Endodermal cell (in vitro differentiated cells): ENCODE results near the gene RPS6KB1. TPM values are rescaled to one million over a fixed set of nuclear protein-coding genes. Genes with fewer than 3 reads are reported as not detected.

Experiments used
- DNase-seq: peaks from one replicate; pipeline ENCODE4 v3.0.0-alpha.2; 2017
- H3K27ac ChIP-seq: 2 replicates; pipeline ENCODE4 v1.5.1; 2013; ENCODE audit warnings: mild to moderate bottlenecking, low read depth, low read length, moderate library complexity
- H3K27me3 ChIP-seq: 2 replicates; pipeline ENCODE4 v1.6.1; 2013; ENCODE audit warnings: mild to moderate bottlenecking, low read length, moderate library complexity; ENCODE audit not compliant: insufficient read depth, control insufficient read depth, poor library complexity, severe bottlenecking
- H3K36me3 ChIP-seq: 2 replicates; pipeline ENCODE4 v1.7.0; 2013; ENCODE audit warnings: mild to moderate bottlenecking, low read length, moderate library complexity; ENCODE audit not compliant: control insufficient read depth, insufficient read depth
- H3K4me1 ChIP-seq: one replicate; pipeline ENCODE4 v1.7.0; 2013; ENCODE audit warnings: low read length; ENCODE audit not compliant: control insufficient read depth, insufficient read depth
- H3K4me3 ChIP-seq: 2 replicates; pipeline ENCODE4 v1.5.1; 2013; ENCODE audit warnings: mild to moderate bottlenecking, low read length, moderate library complexity
- H3K9ac ChIP-seq: 2 replicates; pipeline ENCODE4 v1.6.1; 2013; ENCODE audit warnings: mild to moderate bottlenecking, low read length, moderate library complexity; ENCODE audit not compliant: poor library complexity, severe bottlenecking; ENCODE audit errors: extremely low read depth
- H3K9me3 ChIP-seq: 2 replicates; pipeline ENCODE4 v1.6.1; 2013; ENCODE audit warnings: mild to moderate bottlenecking, low read length, moderate library complexity; ENCODE audit not compliant: control insufficient read depth
- H3K27ac Mint-ChIP-seq: 2 replicates; pipeline ENCODE4 v1.8.0; 2020; ENCODE audit warnings: mixed read lengths
- H3K27me3 Mint-ChIP-seq: 2 replicates; pipeline ENCODE4 v1.8.0; 2021; ENCODE audit warnings: mild to moderate bottlenecking, mixed read lengths; ENCODE audit not compliant: insufficient read depth
- H3K36me3 Mint-ChIP-seq: 2 replicates; pipeline ENCODE4 v1.8.0; 2020; ENCODE audit warnings: low read depth, mixed read lengths
- H3K4me1 Mint-ChIP-seq: 2 replicates; pipeline ENCODE4 v1.8.0; 2020; ENCODE audit warnings: mixed read lengths
- H3K4me3 Mint-ChIP-seq: 2 replicates; pipeline ENCODE4 v1.8.0; 2020; ENCODE audit warnings: mild to moderate bottlenecking, moderate library complexity, mixed read lengths
- H3K9me3 Mint-ChIP-seq: 2 replicates; pipeline ENCODE4 v1.8.0; 2020; ENCODE audit warnings: mild to moderate bottlenecking, mixed read lengths
- CTCF ChIP-seq: fragments of 200-600 bp; sonication (generic); conservative IDR thresholded peaks from 2 replicates; pipeline ENCODE4 v1.5.0; 2021; ENCODE audit warnings: antibody characterized with exemption, mild to moderate bottlenecking
- WGBS, 2 experiments: methylation state at CpG; one replicate each; pipeline versions ENCODE4 v1.1.5 to v1.1.7; 2013; ENCODE audit warnings: missing lambda C conversion rate in 2 of 2, mixed read lengths in 1 of 2; ENCODE audit not compliant: insufficient coverage in 1 of 2, insufficient read length in 1 of 2; 5-methylcytosine and 5-hydroxymethylcytosine counted together
- total RNA-seq, 2 donors: library from RNA; stranded (reverse); fragmentation: NEBNext Ultra II Directional in 1 of 2; extraction: Animal tissue kit (Norgen Biotek cat#: 25700) in 1 of 2; gene quantifications; 2 replicates in 1 of 2; 3 replicates in 1 of 2; pipeline ENCODE4 v1.2.1, GENCODE V29; 2021

RPS6KB1 gene
- total RNA-seq, 2 donors from 2014 or later = 22.3 to 31.5 TPM

- H3K4me3 Mint-ChIP-seq = no peak overlapping the region
- no peaks in the 10 kb centered on the region for H3K4me1 ChIP-seq
Measured at GRCh38 chr17:59858167-59858816, 34.6 kb upstream of the RPS6KB1 start.

GRCh38 chr17:59858932-59859331 is 34.0 kb upstream of the RPS6KB1 start:
- Mint-ChIP-seq H3K27ac (no peak overlapping the region), H3K27me3 (no peaks in the 10 kb centered on the region), H3K9me3 (no peaks in the 10 kb centered on the region), H3K4me3 (no peak overlapping the region), H3K4me1 (peaks cover 3% of the 10 kb centered on the region), H3K36me3 (peaks cover 30% of the 10 kb centered on the region)
- DNase-seq = no peak
- Histone ChIP-seq H3K4me1 (no peaks in the 10 kb centered on the region), H3K27ac (no peak overlapping the region), H3K36me3 (peaks cover 25% of the 10 kb centered on the region), H3K4me3 (no peak overlapping the region), H3K9ac (no peak overlapping the region), H3K9me3 (no peaks in the 10 kb centered on the region), H3K27me3 (no peaks in the 10 kb centered on the region)
- 91% methylated on average over 3 of the region's 3 CpGs; no CpG with 5 or more reads in 1 of the 2 experiments for WGBS, 2 experiments
- TF ChIP-seq CTCF = no peak

More at GRCh38 chr17:59858167-59858816, 34.6 kb upstream of the RPS6KB1 start:
- Histone ChIP-seq H3K27ac (no peak overlapping the region), H3K36me3 (peaks cover 20% of the 10 kb centered on the region), H3K9ac (no peak overlapping the region), H3K27me3 (no peaks in the 10 kb centered on the region), H3K4me3 (no peak overlapping the region), H3K9me3 (no peaks in the 10 kb centered on the region)
- H3K36me3 Mint-ChIP-seq = peaks cover 26% of the 10 kb centered on the region
- H3K27me3 Mint-ChIP-seq = no peaks in the 10 kb centered on the region
- H3K9me3 Mint-ChIP-seq = no peaks in the 10 kb centered on the region
- no peak overlapping the region for H3K27ac Mint-ChIP-seq
- peaks cover 3% of the 10 kb centered on the region for H3K4me1 Mint-ChIP-seq
- DNase-seq = no peak
- 94 to 100% methylated on average over 1 to 5 of the region's 5 CpGs for WGBS, 2 experiments
- TF ChIP-seq CTCF = no peak

GRCh38 chr17:59859444-59860025 is 33.4 kb upstream of the RPS6KB1 start:
- peaks cover 25% of the 10 kb centered on the region for H3K36me3 ChIP-seq
- no peaks in the 10 kb centered on the region for H3K4me1 ChIP-seq
- H3K27ac ChIP-seq = no peak overlapping the region
- no peak overlapping the region for H3K4me3 Mint-ChIP-seq
- H3K4me1 Mint-ChIP-seq = peaks cover 3% of the 10 kb centered on the region
- H3K9me3 Mint-ChIP-seq = no peaks in the 10 kb centered on the region
- 84% methylated on average over 2 of the region's 2 CpGs; no CpG with 5 or more reads in 1 of the 2 experiments for WGBS, 2 experiments
- H3K9ac ChIP-seq = no peak overlapping the region
- H3K27me3 ChIP-seq = no peaks in the 10 kb centered on the region
- H3K4me3 ChIP-seq = no peak overlapping the region
- DNase-seq = no peak
- H3K27me3 Mint-ChIP-seq = no peaks in the 10 kb centered on the region
- H3K9me3 ChIP-seq = no peaks in the 10 kb centered on the region
- no peak overlapping the region for H3K27ac Mint-ChIP-seq
- peaks cover 35% of the 10 kb centered on the region for H3K36me3 Mint-ChIP-seq
- peak; percentile 41 for TF ChIP-seq CTCF
